NCI-H510A treated with DMSO at 0.1 percent for 48 hours (cell line): ENCODE measurements around the gene NUP43.
A peak's percentile ranks its signal among the peaks of the same experiment; 100 is the strongest.
"Not testable (repeated sequence)": the region's sequence is repeated elsewhere in the genome, so short reads cannot be mapped to it uniquely, and the experiment has no call there.

Experiments used
- DNase-seq: peaks from one replicate; lab custom pipeline; 2025; lab: John Stamatoyannopoulos, UW

The NUP43 gene

GRCh38 chr6:149746147-149746946 lies at the start of gene NUP43:
Gene NUP43 (minus strand): TSS chr6:149746529. CDS start chr6:149746495, 34 bp downstream.
- peak; percentile 52 for DNase-seq

- DNase-seq = no peak
Observed at GRCh38 chr6:149783551-149783950, 37.2 kb upstream of the NUP43 start.

GRCh38 chr6:149782337-149782736 lies 36.0 kb upstream of the NUP43 start:
- no peak for DNase-seq

GRCh38 chr6:149781715-149782114 lies 35.4 kb upstream of the NUP43 start:
- no peak for DNase-seq

- no peak for DNase-seq
Observed at GRCh38 chr6:149779644-149779963, 33.3 kb upstream of the NUP43 start.

GRCh38 chr6:149777624-149778023 lies 31.3 kb upstream of the NUP43 start:
- DNase-seq = no peak

GRCh38 chr6:149771925-149772324 lies 25.6 kb upstream of the NUP43 start:
- DNase-seq = no peak

GRCh38 chr6:149771185-149771584 lies 24.9 kb upstream of the NUP43 start:
- DNase-seq = no peak

- DNase-seq = no peak
Observed at GRCh38 chr6:149769676-149770075, 23.3 kb upstream of the NUP43 start.

GRCh38 chr6:149766156-149766769 lies 19.9 kb upstream of the NUP43 start:
- DNase-seq = no peak

GRCh38 chr6:149763866-149764265 lies 17.5 kb upstream of the NUP43 start:
- DNase-seq = no peak

GRCh38 chr6:149761438-149761837 lies 15.1 kb upstream of the NUP43 start:
- no peak for DNase-seq

- no peak for DNase-seq
Observed at GRCh38 chr6:149756261-149756636, 9.9 kb upstream of the NUP43 start.

GRCh38 chr6:149755300-149756260 lies 9.3 kb upstream of the NUP43 start:
- peak; percentile 24 for DNase-seq

GRCh38 chr6:149754548-149754947 lies 8.2 kb upstream of the NUP43 start:
- DNase-seq = no peak

GRCh38 chr6:149753374-149753637 lies 7.0 kb upstream of the NUP43 start:
- not testable (repeated sequence) for DNase-seq

- DNase-seq = no peak
Observed at GRCh38 chr6:149752600-149753373, 6.5 kb upstream of the NUP43 start.

- DNase-seq = not testable (repeated sequence)
Observed at GRCh38 chr6:149751920-149752319, 5.6 kb upstream of the NUP43 start.

GRCh38 chr6:149751239-149751638 lies 4.9 kb upstream of the NUP43 start:
- DNase-seq = no peak

GRCh38 chr6:149750136-149750609 lies 3.8 kb upstream of the NUP43 start:
- peak; percentile 50 for DNase-seq

- peak; percentile 75 for DNase-seq
Observed at GRCh38 chr6:149749594-149750135, 3.3 kb upstream of the NUP43 start, which contains the start of gene PCMT1. Gene PCMT1 (plus strand): TSS chr6:149749741. CDS start chr6:149749902, 161 bp downstream.
